CD4-positive, alpha-beta T cell treated with Interleukin-6 for 4 hours (primary cell): ENCODE results near the gene HEMK1.

Experiments
- DNase-seq: peaks from one replicate; pipeline ENCODE4 v3.0.0-alpha.2; 2020; ENCODE audit warnings: mixed read lengths

HEMK1 gene

DNA sequence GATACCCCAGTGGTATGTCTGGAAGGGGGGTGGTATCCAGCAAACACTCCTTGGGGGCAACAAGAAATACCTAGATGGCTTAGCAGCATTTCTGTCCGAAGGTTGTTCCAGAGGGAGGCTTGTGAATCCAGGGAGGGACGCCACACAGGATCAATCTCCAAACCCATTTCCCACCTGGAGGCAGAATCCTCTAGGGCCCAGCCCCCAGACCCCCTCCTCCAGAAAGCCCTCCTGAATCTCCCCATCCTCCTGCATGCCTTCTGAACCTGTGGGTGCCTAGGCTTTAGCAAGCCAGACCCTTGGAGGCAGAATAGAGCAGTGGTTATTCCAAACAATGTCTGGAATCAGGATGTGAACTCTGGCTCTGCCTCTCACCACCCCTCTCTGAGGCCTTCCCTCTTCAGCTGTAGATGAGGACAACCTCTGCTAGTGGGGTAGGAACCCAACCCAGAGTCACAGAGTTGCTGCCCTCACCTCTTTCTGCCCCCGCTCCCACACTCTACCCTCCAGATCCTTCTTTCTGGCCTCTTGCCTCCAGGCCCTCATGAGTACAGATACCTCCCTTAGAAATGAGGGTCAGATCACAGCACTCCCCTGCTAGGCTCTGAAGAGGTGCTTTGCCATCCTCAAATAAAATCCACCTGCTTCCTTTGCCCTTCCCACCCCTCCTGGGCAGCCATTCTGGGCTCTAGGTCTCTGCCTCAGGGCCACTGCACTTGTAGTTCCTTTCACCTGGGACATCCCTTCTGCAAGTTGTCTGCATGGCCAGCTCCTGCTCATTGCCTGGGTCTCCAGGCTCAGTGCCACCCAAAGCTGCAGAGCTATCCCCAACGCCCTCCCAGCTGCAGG lies 34.2 kb downstream of the HEMK1 start:
- DNase-seq = no peak

DNA sequence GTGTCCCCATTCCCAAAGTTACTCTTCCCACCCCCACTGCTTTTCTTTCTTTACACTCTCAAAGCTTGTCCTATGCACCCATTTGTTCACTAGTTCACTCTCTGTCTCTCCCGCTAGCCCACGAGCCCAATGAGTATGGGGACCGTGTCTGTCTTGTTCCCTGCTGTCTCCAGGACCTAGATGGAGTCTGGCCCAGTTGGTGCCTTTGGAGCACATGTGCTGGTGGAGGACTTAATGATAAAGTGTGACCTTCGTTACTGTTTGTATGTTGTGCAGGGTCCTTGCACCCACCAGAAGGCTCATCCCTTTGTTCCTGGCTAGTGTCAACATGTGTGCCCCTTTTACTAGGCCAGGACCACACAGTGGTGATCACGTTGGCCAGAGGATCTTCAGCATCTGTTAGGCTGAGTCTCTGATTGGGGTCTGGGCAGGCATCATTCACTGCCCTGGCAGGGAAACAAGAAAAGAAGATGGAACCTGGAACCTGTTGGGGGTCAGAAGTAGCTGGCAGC lies 34.8 kb downstream of the HEMK1 start:
- DNase-seq = no peak

DNA sequence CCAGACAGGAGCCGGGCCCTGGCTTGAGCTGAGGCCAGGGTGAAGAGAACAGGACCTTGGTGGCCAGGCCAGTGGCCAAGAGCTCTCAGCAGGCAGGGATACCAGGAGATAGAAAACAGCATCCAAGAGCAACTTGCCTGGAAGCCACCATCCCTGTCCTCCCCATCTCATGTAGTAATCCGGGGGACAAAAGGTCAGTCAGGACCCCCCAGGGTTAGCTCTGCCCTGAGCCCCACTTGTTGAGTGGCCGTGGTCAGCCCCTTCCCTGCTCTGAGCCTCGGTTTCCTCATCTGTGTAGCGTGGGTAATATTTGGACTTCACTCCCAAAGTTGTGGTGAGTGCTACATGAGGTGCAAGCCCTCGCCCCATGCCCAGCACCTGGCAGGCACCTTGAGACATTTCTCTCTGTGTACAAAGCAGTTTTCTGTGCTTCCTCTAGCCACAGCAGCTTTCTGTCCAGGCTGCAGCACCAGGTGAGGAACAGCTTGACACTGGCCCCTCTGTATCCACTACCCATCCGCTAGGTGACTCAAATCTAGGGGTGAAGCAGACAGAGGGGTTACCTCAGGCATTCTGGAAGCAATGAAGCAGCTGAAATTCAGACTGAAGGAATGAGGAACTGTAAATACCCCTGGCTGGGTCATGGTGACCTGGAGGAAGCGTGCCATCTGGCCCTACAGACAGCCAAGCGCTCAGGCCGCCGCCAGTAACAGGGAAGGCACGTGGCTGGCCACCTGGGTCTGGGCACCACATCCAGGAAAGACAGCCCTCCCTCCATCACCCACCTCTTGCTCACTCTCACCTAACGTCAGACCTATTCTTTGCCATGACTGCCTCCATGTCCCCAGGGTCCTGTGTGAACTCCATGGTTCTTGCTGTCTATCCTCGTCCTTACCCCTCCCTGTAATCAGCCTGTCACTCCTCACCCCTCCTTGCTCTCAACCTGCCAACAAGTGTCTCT lies 35.6 kb downstream of the HEMK1 start:
- DNase-seq = no peak

DNA sequence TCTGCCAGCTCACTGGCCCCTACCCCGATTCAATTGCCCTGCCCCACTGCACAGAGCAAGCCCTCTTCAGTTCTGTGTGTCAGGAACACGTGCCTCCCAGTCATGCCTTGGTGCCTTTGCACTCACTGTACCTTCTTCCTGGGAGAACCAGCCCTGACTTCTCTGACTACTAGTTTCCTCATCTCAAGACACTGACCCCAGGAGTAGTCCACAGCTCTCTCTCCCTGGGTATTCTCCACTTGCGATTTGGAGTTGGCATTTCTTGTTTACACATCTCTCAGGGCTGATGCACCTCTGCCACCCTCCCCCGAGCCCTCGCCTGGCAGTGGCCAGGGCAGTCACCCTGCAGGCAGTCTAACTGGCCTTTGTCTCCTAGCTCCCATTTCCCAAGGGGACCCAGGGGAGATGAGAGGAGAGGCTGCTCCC lies 36.6 kb downstream of the HEMK1 start:
- DNase-seq = no peak

DNA sequence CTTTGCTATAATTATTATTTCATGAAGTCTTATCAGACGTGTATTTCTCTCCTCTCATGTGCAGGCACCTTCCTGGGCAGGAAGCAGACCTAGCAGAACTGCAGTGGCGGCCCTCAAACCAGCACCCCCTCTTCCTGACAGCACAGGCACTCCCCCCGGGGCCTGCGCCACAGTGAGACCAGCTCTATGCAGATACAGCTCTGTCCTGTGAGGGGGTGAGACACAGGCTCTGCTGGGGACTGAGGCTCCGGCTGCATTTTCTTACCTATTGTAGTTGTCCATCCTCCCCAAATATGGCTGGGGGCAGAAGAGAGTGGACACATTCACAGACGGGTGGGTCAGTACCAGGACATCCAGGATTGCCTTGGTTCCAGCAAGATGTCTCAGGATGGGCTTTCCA lies 37.3 kb downstream of the HEMK1 start:
- DNase-seq = peak; percentile 63

DNA sequence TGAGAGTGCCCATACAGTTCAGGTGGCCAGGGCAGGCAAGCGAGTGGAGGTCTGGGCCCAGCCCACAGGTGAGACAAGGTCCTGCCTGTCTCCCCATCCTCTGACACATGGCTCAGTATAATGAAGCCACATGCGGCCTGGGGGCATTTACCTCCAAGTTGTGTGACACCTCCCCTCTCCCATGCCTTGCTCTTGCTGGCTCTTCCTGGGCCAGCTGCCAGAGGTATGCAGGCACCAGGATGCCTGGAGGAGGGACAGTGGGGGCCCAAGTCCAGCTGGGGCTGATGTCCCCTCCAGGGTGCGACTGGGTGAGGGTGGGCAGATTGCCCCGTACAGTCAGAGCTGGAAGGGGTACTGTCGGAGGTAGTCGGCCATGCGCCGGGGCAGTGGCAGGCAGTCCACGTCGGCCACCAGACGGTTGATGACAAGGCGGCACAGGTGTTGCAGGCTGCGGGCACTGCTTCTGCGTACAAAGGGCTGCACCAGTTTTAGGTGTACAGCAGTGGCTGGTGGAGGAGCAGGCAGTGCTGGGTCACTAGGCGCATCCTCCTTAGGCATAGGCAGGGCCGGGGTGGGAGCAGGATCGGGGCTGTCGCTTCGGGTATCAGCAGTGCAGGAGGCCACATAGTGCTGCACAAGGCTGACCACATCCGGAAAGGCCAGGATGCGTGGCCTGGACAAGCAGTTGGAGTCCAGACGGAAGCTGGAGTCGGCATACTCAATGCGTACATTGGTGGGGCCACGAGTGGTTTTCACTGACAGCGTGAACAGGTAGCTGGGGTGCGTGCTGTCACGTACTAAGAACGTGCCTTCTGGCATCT lies 38.2 kb downstream of the HEMK1 start:
- DNase-seq = peak; percentile 31

DNA sequence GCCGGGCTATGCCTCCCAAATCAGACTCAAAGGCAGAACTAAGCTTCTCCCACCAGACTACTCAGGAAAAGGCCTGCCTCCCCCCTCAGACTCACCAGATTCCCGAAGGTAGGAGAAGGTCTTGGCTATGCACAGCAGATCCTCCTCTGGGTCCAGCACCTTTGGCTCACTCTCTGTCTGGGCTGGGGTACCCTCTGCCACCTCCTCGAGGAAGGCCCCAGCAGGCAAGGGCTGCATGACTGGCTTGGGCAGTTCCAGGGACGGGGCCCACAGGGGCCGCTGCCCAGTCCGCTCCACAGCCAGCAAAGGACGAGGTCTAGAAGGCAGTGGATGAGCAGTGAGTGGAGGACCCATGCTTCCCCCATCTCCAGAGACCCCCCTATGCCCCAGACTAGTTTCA lies 39.0 kb downstream of the HEMK1 start:
- no peak for DNase-seq

DNA sequence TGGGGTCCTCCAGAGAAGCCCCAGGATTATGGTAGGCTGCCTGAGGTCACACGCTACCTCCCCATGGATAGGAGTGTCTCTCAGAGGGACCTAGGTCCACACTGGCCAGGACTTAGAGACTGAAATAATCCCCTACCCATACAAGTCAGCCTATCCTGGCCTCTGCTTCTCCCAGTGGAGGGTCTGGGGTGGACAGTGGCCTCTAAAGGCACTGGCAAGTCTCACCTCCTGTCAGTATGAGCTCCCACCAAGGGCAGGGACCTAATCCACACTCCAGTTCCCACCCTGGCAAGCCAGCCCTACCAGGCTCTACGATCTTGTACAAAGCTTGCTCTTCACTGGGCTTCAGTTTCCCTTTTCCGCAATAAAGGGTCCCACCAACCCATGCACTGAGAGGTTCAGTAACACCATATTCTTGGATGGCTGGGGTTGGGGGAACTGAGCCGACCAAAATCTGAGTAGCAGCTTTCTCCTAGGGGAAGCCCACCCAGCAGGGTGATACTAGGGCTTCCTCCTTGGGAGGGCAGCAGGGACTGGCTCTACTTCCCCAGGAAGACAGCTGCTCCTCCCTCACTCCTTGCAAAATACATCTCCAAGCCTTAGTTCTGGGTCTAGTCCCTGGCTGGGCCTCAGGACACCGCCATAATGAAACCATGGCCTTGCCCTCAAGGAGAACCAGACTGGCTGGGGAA lies 39.9 kb downstream of the HEMK1 start:
- DNase-seq = no peak

DNA sequence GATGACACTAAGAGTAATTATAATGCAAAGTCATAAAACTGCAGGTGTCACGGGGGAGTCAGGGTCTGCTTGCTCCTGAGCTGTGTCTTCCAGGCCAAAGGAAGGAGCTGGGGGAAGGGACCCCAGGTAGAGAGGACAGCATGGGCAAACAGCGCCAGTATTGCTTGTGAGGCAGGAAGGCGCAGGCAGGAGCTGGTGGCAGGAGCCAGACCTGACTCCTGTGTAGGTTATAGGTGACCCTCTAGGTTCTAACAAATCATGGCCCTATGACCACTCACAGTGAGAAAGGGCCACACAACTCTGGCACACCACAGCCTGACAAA lies 40.4 kb downstream of the HEMK1 start:
- DNase-seq = peak; percentile 43

DNA sequence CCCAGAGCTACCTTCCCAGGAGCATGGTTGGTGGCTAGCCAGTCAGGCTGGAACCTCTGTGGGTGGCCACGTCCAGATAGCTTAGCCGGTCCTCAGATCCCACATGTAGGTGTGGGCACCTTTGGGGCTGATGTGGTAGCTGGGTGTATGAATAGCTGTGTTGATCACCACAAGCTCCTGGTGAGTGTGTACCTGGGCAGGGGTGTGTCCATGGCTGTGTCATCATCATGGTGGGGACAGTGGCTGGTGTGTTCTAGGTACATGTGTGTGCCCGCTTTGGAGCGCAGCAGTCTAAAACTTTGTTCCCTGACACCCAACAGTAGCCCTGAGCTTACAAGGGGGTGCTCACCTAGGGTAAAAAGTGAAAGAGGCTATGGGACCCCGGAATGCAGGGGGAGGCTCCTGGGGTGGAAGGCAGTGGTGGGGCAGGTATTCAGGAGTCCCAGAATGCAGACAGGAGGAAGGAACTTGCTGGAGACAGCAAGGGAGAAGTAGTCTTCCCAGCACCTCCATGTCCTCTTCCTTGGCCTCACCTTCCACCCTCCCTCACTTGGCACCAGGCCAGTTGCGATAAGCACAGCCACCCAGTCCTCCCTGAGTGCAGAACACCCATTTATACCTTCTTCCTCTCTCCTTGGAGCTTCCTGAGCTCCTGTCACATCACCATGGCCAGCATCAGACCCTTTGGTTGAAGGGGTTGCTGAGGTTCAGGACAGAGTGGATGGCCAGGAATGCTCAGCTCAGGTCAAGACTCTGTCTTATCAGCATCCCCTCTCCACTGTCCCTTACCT lies 41.1 kb downstream of the HEMK1 start:
- peak; percentile 57 for DNase-seq

DNA sequence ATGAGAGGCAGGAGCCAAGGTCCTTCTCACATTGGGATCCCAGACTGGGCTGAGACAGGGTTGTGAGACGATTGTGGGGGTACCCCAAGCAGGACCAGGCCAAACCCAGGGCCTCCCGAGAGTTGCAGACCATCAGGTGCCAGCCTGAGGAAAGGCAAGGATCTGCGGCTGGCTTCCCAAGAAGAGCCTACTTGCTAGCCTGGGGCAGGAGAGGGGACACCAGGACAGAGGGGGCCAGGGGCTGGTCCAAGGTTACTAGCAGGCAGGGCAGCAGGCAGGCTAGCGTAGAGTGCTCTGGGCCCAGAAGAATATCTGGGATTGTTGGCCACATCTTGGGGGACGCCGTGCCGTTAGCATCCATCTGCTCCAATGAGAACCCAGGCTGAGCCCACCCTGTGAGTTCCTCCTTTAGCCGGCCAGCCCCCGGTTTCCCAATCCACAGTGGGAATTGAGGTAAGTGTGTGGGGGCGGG lies 41.7 kb downstream of the HEMK1 start:
- DNase-seq = no peak

DNA sequence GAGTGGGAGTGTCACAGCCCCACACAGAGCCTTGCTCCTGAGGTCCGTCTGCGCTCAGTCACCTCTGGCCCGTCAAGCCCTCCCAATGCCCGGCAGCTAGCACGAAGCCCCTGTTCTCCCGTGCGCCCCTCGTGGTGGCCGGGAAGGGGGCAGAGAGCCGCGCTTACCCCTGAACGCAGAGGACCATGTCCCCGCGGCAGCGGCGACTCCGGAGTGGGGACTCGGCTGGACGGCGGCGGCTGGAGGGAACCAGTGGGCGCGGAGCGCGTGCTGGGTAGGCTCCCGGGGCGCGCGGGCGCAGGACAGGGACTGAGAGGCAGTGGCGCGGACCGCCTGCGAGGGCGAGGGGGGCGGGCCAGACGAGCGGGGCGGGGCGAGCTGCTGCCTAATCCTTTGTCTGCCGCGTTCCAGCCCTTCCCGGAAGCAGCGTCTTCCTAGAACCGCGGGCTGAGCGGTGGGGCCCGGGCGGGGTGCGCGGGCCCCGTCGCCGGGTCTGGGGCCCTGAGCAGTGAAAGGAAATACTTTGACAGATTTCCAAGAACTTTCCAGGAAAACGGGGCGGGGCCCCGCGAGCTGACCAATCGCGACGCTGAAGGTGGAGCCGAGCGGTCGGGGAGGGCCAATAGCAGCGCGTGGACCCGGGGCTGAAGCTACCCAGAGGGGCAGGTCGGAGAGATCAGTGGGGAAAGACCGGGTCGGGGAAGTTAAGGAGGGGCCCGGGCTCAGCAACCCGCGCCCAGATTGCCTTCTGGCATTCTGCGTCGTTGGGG lies 42.3 kb downstream of the HEMK1 start, which contains the start of gene CISH:
Gene CISH, minus strand, starts transcription at position 311 of the 770 bp plus-strand sequence. Its CDS starts 124 bp downstream, at position 187.
- peak; percentile 93 for DNase-seq

DNA sequence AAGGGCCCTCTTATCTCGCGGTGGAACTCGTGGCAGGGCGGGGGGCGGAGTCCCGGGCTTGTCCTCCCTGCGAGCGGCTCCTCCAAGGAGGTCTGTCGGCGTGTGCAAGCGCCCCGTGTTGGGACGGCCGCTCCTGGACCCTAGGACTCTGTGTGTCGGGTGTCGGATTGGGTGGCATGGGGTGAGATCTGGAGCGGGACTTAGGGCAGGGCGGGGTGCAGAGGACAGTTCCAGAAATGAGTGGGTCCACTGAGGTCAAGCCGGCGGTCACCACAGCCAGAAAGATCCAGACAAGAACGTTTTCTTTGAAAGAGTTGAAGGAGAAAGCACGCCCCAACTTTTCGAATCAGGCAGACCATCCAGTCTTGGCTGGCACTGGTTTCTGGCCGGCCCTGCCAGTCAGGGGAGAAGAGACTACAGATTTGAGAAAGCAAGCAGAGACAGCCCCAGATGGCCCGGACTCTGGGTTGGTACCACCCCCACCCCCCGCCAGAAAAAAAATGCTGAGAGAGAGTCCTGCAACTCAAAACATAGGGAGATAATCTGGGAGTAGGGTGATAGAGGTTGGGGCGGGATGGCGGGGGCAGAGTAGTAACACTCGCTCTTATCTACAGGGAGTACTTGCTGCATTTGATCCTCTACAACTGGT lies 43.0 kb downstream of the HEMK1 start:
- peak; percentile 27 for DNase-seq

DNA sequence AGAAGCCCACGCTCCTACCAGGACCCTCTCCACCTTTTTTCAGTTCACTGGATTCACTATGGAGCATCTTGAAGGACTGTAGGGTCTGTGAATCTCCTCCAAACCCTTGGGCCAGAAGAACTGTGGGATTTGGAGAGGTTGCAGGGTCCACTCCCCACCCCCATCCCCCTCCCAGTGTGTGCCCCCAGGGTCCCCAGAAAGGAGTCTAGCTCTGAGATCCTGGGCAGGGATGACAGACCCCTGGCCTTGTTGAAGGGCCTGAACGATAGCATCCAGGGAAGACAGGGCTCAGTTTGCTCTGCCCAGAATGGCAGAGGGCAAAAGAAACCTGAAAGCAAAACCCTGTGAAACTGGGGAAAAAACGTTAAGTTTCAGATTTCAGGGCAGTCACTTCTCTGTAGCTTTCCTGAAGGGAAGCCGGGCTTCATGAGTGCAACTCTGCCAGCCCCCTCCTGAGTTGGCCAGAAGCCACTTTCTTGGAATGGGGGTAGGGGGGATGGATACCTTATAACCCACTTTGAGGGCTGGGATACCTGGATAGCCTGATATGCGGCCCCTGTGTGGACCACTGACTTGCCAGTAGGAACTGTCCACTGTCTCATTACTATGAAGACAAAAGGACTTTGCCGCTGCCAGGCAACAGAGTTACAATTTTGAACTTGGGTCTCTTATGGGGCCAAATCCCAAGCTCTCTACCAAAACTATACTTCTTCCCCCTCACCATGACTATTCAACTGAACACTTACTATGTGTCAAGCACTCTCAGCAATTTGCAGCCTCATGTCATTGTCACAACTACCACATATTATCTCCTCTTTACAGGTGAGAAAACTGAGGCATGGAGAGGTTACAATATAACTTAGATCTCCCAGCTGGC lies 43.9 kb downstream of the HEMK1 start:
- no peak for DNase-seq

DNA sequence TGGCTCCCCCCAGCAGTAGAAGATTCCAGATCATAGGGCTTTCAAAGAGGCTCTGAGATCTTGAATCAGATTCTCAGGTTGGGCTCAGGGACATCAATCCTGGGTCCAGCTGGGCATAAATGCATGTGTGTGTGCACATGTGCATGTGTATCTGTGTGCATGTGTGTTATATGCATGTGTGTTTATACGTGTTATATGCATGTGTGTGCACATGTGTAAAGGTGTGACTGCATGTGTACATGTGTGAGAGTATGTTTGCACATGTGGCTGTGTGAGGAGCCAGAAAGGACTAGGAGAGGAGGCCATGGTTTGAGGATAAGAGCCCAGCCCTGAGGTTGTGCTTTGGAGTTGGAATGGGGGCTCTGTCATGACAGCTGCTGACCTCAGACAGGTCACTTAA lies 45.9 kb downstream of the HEMK1 start:
- no peak for DNase-seq

DNA sequence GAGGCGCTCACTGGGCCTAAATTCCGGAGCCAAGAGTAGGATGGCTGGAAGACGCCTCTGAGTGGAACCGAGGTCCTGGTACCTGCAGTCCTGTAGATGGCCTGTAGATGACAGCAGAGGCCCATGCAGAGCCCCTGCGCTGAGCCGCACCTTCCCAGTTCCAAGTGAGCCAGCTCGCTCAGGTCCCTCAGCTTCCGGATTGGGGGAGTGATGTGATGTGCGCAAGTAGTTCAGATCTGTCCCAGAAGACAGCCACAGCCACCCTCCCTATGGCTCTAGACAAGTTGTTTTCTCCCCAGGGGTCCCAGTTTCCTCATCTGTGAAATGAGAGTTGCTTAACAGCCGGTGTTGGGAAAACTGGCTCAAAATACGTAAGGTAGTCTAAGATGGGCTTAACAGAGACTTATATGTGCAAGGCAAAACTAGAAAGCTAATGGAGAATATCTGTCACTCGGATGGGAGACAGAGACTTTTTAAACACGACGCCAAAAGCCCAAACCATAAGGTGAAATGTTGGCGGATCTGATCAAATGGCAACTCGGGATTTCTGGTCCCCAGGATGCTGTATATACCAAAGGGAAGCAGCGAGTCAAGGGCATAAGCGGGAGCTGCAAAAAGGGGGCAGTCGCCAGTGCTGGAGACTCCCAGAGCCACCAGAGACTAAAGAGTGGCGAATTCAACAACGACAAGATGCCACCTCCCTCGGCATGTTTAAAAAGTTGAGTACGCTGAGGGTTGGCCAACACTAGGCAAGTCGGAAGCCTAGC lies 46.9 kb downstream of the HEMK1 start:
- DNase-seq = peak; percentile 85

DNA sequence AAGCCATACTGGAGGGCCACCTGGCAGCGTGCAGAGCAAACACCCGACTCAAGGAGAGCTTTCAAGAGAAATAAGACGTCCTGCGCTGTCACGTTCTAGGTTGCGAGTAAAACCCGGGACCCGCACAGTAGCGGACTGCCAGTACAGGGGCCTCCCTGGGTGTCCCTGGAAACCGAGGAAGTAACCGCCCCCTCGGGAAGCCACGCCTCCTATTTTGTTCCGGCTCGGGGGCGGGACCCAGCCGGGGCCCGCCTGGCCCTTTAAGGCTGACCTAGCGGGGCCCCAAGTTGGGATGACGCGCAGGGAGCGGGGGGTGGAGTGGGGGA lies 47.4 kb downstream of the HEMK1 start:
- peak; percentile 96 for DNase-seq
